HPDE6-E6E7 (cell line): ENCODE data around the gene REELD1.

Source experiments
- DNase-seq: peaks from one replicate; pipeline ENCODE4 v3.0.0; 2011; ENCODE audit warnings: missing footprints; ENCODE audit errors: extremely low spot score

REELD1 gene

DNA sequence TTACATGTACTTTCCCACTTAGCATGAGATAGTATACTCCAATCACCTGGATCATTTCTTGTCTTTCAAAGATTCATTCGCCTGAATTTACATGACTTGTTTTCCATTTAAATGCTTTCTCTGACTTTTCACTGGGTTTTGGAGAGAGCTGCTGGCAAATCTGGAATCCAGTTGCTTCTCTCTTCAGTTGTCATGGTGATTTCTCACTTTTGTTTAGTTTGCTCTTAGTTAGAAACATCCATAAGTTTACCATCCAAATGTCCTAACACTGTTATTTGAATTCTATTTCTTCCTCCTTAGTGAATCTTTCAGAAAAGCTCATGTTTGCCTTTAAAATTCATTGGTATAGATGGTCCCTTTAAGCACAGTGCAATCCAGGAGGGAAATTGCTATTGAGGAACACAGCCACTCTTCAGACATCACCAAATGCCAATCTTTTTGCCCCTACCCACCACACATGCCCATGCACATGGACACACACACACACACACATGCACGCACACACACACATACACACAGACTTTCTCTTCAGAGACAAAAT lies 51.7 kb downstream of the REELD1 start:
- DNase-seq: no peak

DNA sequence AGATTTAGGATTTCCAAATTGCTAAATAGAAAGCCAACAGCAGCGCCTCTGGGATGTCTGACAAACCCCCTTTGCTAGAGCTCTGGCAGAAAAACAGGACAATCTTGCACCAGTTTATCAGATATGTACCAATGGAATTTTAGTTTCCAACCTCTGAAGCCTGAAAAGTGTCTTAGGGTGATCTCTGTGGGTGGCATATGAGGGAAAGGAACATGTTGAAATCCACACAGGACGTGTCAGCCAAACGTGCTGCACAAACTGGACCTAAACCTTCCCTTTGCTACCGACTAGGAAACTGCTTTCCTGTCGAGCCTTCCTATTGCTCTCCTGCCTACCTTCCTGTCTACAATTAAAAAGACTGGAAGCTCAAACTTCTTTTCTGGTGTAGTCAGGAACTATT lies 53.5 kb downstream of the REELD1 start:
- DNase-seq: no peak

DNA sequence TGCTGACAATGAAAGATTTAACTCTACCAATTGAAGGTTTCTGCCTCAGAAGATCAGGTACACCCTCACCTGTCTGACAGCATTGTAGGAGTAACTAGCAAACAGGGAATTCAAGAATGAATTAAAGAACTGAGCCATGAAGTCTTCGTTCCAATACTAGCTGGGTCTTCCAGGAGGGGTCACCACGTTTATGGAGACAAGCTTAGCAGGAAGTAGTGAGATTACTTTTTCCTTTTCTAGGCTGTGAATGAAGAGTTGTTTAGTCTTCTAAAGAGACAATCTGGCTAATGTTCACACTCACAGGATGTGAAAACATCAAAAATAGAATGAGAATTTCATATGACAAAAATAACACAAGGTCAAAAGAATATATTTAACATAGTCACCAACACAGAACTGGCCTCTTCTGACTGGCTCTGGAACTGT lies 54.9 kb downstream of the REELD1 start:
- no peak for DNase-seq

DNA sequence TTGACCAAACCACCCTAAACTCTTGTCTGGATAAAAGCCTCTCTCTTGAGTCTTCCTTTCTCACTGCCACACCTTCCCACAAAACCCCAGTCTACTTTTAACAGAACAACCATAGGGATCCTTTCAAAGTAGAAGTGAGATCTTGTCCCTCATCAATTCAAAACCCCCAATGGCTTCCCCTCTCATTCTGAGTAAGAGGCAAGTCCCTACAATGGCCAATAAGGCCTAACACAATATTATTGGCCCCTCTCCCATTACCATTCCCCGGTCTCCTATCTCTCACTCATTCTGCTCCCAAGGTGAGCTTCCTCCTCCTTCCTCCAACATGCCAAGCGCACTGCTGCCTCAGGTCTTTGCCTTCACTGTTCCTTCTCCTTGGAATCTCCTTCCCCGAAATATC lies 57.1 kb downstream of the REELD1 start:
- DNase-seq: no peak

DNA sequence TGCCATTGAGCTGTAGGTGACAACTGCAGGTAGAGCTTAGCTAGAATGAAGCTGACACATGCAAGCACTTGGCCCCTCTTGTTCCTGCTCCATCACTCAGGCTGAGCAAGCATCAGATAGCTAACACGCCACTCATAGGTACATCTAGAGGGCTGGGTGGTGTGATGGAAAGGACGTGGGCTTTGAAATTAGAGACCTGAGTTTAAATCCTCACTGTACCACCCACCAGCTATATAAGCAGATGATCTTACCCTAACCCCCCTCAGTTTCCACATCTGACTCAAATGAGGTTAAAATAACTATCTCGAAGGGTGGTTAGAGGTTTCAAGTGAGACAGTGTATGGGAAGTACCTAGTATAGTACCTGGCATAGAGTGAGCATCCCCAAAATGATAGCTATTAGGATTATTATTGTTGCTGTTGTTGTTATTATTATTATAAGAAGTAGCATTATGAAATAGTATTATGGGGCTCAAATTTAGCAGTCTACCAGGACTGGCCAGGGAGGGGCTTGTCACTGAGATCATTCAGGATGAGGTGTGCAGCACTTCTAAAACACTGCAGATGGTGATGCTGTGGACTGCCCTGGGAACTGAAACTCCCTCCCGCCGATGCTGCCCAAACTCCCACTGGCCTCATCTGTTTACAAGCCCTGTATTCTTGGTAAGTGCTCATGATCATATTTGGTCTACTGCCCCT lies 59.0 kb downstream of the REELD1 start:
- DNase-seq: no peak

DNA sequence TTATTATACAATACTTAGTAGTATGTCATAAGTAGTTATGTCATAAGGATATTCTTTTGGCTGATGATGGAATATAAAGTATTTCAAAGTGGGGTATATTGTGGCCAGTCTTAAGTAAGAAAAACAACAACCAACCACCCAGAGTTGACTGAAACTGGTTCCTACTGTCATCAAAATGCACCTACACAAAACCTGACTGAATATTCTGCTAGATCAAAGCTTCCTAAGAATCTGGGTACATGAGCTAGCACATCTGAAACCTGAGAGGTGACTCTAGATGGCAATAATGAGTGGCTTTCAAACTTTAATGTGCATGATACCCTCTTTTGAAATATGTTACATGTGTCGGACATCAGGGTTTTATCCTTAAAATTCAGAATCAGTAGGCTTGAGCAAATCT lies 60.4 kb downstream of the REELD1 start:
- no peak for DNase-seq

DNA sequence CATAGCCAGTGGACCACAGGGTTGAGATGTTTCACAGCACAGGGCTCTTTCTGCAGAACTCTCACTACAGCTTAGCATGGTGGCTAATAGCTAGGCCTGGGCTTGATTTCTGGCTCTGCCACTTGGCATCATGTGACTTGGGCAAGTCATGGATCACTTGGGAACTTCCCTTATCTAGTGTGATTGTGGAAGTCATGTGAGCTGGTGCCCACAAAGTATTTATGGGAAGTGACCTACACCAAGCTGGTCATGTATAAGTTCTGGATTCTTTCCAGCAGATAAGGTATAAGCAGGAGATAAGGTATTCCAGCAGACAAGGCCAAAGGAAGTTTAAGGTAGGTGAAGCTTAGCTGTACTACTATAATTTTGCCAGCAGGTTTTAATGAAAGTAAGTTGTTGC lies 61.0 kb downstream of the REELD1 start:
- DNase-seq: no peak

DNA sequence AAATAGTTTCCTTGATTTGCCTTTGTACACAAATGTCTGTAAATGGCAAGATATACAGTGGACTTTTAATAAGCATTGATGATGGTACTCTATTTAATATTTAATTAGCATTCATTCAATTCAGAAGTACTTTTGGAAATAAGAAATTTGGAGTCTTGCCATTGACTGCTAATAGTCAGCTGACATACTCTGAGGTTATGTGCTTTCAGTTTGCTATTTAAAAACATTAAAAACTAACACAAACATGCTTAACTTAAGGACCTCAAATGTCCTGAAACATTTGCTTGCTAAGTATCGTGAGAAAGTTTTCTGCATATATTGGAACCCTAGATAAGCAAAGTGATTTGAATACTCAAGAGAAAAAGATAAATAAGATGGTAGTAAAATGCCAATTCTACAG lies 64.6 kb downstream of the REELD1 start:
- no peak for DNase-seq
